Amygdala (tissue), 56 donors: ENCODE results near the gene PTTG1IP.
"Not testable (repeated sequence)": the region's sequence is repeated elsewhere in the genome, so short reads cannot be mapped to it uniquely, and the experiment has no call there.

Experiments used
- DNase-seq, 56 donors: peaks; one replicate each; lab custom pipeline; 2025; lab: John Stamatoyannopoulos, UW

Gene PTTG1IP, protein sequence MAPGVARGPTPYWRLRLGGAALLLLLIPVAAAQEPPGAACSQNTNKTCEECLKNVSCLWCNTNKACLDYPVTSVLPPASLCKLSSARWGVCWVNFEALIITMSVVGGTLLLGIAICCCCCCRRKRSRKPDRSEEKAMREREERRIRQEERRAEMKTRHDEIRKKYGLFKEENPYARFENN

DNA sequence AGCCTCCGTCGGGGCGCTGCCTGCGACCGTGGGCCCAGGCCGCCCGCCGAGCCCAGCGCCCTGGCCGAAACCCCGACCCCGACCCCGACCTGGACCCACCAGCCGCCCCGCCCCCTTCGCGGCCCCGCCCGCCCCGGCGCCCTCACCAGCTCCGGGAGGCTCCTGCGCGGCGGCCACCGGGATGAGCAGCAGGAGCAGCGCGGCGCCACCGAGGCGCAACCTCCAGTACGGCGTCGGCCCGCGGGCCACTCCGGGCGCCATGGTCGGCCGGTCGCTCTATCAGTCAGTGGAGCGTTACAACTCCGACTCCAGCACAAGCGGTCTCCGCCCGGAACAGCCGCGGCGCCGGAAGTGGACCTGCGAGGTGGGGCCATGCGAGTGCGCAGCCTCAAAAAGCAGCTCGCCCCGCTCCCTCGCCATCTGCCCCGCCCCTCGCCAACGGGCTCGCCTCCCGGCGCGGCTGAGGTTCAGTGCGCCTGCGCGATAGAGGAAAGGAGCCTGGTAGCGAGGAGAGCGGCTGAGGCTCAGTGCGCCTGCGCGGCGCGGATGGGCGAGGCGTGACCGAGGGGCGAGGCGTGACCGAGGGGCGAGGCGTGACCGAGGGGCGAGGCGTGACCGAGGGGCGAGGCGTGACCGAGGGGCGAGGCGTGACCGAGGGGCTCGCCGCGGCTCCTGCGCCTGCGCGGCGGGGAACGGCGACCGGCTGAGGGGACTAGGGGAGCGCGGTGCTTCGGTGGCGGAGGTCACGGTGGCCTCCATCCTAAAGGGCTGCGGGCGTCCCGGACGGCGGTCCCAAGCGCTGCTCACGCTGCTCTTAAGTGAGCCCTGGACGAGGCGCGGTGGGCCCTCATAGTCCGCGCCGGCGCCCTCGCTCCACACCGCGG, at the start of gene PTTG1IP:
TSS of gene PTTG1IP (minus strand) at position 335 of the 884 bp plus-strand sequence. CDS start at position 261, 74 bp downstream.
- peak; percentile 66 to 98 (median 92) for DNase-seq

DNA sequence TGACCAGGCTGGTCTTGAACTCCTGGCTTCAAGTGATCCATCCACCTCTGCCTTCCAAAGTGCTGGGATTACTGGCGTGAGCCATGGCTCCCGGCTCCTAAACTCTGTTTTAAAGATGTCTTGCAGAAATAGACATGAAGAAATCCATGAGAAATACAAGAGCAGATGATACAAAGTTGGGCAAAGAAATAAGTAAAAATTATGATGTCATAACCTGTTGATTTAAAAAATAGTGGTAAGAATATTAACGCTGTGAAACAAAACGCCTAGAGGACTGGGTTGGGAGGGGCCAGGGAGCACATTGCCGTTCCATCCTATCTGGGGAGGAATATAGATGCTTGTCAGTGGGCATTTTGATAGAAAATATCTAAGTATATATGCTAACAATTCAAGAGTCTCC, 48.4 kb upstream of the PTTG1IP start:
- DNase-seq: no peak

DNA sequence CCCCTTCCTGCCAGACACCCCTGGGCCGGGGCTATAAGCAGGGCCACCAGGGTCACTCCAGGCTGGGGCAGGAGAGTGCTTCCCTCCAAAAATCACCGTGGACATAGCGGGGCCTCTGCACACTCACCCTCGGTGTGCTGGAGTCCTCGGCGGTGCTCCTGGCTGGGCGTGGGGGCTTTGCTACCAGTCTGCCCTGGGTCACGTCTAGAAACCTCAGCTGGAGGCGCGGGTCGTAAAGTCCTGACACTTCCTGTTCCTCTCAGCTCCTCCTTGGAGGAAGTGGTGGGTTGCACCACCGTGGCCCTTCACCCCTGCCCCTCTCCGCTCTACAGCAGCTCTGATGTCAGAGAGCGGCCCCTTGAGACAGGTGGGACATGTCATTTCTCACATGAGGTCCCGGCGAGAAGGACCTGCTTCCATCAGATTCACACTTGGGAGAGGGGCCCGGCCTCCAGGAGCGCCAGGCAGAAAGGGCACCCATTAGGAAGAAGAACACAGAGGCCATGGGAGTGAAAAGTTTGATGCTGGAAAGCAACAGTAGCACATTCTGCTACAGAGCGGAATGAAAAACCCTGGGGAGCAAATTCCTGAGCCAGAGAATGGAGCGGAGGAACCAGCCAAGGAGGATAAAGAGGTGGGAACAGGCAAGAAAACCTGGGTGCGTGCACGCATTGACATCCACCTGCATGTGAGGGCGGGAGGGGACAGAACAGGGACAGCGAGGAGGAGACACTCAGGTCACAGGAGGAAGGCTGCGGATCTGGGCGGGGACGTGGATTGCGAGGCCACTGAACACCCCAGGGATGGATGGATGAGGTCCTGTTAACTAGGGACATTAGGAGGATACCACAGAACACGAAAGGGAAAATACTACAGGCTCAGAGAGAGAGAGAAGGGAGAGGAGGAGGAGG, 47.5 kb upstream of the PTTG1IP start, which contains the start of gene ITGB2:
TSS of gene ITGB2 (minus strand) at position 206 of the 911 bp plus-strand sequence. CDS start 10,117 bp downstream, outside the sequence.
- DNase-seq: peak in 3 of 56 donors; percentile 13 to 38 (median 26)

DNA sequence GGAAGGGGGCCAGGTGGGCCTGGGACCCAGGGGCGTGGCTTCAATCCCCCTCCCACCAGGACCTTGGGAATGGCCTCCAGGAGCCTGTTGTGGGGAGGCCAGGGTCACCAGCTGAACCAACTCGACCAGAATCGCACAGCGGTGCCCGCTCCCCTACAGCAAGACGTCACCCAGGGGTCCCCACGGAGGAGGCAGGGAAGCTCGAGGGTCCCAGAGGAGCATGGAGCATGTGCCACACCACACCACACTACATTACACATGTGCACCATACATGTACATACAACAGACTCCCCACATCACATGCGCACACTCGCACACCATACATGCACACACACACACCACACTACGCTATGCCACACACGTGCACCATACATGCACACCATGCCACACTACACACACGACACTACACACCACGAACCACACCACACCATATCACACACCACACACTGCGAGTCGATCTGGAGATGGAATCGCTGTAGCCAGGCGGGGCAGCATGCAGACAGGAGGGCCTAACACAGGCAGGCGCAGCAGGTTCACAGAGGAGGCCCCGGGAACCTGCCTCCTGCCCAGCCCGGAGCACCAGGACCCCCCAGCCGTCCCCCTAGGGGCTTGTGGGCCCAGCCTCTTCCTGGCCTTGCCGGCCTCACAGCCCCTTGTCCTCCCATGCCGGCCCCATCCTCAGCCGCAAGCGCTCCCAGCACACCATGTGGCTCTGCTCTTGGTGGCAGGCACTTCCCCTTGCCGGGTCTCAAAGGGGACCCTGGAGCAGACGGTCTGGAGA, 46.6 kb upstream of the PTTG1IP start:
- no peak for DNase-seq

DNA sequence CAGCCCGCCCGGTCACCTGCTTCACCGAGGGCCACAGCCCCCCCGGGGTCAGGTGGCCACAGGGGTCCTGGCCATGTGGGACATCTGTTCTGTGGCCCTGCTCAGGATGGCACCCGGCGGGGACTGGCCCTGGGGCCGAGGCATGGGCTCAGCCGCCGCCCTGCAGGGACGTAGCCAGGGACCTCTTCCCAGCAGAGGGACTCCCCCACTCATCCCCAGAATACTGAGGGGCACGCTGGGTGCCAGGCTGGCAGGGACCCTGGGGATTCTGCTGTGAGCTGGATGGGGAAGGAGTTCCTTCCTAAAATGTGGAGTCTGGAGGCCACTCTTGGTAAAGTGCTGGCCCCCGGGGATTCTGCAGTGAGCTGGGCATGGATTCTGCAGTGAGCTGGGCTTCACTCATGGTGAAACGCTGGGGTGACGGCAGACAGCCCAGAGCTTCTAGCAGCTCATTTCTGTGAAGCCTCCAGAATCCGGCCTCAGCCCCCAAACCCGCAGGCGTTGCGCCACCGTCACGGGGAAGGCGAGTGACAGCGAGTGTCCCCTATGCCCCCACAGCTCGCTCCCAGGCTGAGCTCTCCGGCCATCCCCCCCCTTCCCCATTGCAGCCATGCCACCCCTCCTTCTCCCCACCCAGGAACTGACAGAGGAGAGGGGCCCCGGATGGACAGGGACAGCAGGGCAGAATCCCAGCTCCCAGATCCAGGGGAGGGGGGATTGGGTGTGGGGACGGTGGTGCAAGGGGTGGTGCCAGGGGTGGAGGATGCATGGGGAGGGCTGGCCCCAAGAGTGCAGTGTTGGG, 45.8 kb upstream of the PTTG1IP start:
- DNase-seq: no peak

DNA sequence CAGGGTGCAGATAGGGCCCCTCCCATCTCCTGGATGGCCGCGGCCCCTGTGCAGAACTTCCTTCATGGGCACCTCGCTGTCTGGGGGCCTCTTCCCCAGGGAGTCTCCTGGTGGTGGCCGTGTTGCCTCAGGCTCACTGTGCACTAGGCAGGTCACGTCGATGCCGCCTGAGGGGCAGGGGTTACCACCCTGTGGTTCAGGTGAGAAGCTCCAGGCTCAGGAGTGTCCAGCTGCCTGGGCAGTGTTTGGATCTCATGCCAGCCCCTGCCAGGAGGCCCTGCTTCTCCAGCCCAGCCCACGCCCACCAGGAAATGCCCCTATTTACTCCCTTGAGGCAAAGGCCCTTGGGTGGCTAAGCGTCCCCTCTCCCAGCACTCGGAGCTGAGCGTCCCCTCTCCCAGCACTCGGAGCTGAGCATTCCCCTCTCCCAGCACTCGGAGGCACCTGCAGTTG, 45.1 kb upstream of the PTTG1IP start:
- no peak for DNase-seq

DNA sequence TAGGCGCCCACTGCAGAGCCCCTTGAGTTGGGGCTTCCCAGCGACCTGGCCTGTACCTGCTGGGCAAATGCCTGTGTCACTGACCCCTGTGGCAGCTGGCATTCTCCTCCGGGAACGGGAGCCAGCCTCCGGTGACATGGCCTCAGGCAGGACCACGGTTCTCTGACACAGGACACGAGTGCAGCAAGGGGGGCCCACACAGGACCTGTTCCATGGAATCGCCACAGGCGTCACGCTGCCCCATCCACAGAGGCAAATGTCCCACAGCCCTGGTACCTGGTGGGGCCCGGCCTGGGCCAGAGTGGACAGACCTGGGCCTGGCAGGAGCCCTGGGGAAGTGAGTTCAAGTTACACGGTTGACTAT, 44.6 kb upstream of the PTTG1IP start:
- no peak for DNase-seq

DNA sequence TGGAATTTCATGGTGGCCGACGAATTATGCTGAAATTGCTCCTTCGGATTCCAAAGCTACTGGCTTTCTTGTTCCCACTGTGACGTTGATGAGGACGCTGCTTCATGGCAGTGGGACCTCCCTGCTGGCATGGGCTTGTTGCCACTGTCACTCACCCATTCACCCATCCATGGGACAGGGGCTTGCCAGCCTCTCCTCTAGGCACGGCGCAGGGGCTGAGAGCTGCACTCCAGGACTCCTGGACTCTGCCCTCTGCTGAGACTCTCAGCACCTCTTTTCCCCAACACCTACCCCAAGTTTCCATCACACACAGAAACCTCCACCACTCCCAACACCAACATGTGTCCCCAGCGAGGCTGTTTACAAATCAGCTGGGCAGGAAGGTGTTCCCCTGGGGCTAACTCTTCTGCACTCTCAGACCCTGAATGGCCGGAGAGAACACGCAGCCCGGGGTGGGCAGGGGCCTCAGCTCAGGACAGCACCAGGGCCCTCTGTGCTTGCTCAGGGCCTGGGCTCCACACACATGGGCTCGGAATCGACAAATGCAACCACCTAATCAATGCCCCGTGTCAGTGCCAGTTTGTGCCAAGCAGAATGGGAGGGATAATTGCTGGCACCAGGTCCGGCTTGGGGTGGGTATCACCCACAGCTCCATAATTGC, 44.1 kb upstream of the PTTG1IP start:
- no peak for DNase-seq

DNA sequence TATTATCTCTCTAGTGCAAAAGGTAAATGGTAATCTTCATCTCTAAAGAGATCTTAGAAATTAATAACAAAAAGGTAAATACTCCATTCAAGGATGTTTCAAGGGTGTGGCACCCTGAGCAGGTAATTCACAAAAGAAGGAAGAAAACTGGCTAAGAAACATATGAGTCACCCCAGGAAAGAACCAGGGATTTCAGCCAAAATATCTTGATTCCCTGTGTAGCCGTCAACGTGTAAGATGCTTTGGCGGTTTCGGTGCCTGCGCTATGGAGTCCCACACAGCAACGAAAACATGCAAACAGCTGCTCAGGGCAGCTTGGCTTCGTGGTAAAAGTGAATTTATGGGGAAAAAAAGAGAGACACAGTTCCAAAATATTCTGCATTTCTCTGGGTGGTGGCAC, 43.5 kb upstream of the PTTG1IP start:
- DNase-seq: peak in 1 of 56 donors; percentile 15

DNA sequence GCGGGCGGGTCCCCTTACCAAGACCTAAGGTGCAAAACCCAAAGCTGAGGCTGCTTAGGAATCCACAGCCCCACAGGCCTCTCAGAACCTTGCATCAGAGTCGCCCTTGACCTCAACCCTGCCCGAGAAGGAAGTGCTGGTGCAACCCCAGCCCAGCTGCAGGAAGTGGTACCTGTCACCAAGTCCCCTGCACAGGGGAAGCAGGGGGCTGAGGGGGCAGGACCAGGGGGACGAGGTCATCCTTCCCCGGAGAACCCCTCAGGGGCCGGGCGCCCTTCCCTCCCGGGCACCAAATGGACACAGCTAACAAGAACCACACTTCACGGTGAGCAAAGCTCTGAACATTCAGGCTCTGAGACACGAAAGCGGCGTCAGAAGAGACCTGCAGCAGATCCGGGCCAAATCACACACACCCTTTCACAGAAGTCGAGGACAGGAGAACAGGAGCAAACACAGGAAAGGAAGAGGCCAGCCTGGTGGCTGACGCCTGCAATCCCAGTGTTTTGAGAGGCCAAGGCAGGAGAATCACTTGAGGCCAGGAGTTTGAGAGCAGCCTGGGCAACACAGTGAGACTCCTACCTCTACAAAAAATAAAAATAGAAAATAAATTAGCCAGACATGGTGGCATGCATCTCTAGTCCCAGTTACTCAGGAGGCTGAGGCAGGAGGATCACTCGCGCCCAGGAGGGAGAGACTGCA, 40.8 kb upstream of the PTTG1IP start:
- no peak for DNase-seq

DNA sequence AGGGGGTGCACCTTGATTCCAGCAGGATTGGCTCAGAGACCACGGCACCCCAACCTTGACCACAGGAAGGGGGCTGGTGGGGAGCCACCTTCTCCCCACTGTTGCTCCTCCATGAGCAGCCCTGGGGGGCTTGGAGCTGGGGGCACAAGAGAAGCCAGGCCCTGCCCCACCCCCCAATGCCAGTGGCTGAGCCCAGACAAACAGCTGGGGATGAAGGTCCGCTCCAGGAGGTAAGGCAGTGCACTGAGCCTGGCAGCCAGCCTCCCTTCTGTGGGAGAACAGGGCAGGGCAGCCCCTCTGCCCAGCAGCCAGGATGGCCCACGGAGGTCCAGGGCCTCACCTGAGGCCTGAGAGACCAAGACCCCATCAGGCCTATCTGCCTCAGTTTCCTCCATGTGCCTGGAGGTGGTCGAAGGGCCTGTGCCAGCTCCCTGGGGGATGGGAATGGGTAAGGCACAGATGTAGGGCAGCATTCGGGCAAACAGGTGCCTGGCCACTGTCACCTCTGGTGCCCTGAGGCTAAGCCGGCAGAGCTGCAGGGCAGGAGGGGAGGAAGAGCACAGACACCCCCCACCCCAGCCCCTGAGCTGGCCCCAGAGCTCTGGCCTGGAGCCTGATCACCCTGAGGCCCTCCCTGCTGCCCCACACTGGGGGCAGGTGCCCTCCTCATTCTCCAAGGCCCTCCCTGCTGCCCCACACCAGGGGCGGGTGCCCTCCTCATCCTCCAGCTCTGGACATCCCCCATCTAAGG, 40.1 kb upstream of the PTTG1IP start:
- no peak for DNase-seq

DNA sequence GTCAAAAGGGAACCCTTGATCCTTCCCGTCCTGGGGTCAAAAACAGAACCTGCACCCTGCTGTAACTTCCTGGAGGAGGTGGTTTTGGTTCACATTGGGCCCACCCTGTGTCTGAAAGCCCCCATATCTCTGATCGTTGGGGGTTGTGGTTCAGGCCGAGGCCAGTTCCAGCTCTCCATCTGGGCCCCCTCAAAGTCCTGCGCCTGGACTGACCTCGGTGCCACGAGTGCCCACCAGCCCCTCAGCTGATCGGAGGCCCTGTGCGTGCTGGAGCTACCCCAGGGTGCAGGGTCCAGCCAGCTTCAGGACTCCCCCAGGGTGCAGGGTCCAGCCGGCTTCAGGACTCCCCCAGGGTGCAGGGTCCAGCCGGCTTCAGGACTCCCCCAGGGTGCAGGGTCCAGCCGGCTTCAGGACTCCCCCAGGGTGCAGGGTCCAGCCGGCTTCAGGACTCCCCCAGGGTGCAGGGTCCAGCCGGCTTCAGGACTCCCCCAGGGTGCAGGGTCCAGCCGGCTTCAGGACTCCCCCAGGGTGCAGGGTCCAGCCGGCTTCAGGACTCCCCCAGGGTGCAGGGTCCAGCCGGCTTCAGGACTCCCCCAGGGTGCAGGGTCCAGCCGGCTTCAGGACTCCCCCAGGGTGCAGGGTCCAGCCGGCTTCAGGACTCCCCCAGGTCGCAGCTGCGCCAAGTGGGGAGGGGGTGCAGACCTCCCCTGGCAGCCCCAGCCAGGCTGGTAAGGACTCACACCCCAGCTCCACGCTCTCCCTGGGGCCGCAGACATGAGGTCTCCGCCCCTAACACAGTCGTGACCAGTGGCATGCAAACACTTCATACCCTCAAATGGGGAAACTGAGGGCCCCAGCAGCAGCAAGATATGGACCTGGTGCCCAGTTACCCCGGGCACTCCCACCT, 39.3 kb upstream of the PTTG1IP start:
- not testable (repeated sequence) for DNase-seq

DNA sequence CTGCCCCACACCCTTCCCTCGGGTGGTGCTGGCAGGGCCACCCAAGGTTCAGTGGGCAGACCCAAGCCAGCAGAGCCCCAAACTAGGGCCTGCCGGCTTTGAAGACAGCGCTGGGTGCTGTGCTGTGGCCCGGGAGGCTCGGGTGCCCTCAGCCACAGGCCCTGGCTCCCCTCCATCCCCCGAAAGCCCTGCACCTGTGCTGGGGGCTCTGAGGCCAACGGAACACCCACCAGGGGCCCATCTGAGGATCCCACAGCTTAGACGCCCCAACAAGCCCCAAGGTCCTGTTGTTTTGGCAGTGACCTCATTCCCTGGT, 38.6 kb upstream of the PTTG1IP start:
- no peak for DNase-seq

DNA sequence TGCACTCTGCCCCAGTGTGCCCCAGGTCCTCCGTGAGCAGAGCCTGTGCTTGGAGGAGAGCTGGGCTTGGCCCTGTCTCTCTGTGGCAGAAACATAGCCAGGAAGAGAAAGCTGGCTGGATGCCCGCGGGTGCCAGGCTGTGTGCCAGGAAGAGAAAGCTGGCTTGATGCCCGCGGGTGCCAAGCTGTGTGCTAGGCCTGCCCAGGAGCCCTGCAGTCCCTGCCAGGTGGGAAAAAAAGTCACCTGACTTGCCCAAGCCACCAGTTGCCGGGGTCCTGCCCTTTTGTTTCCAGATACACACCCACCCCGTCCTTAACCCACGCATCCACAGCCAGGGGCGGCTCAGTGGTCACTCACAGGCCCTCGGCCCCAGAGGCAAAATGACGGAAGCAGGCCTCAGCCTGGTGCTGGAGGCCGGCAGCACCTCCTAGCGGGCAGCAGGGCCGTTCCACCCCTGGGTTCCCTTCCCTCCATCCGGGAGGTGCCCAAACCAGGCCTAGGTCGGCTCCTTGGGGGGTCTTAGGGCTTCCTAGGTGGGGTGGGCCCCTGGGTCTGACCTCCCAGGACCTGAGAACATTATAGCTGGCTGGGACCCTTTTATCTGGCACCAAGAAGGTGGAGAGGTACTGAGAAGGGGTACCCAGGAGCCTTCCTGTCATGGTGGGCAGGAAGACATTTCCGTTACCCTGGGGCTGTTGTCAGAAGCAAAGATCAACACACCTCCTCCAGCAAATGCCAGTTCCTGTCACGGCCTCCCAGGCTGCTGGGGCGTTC, 38.1 kb upstream of the PTTG1IP start:
- DNase-seq: peak in 53 of 56 donors; percentile 10 to 86 (median 60)

DNA sequence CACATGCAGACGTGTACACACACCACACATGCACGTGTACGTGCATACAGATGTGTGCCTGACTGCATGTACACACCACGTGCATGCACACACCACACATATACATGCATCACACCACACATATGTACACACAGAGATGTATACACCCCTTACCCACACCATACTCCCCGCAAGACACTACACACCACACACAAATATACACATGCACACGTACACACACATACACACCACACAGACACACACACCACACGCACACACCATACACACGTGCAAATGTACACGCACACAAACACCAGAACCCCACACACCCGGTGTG, 37.5 kb upstream of the PTTG1IP start:
- DNase-seq: no peak
